ENCODE results near the gene F10. TPM values are rescaled to one million over a fixed set of nuclear protein-coding genes. Genes with fewer than 3 reads are reported as not detected.

The F10 gene
- polyA plus RNA-seq, 1 donor: 17.2 TPM

- no peak for DNase-seq
These were observed 53.7 kb downstream of the F10 start for GRCh38 chr13:113176280-113176679.

DNA sequence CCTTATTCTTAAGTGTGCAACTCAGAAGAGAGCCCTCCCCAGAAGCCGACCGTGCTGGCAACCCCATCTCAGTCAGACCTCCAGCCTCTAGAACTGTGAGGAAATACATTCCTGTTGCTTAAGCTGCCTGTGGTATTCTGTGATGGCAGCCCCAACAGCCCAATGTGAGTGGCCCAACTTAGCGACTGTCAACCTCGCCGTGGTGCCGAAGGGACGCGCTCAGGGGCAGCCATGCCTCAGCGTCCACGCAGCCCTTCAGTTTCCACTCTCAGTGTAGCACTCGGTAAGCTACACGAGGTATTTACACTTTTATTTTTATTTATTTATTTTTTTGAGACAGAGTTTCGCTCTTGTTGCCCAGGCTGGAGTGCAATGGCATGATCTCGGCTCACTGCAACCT is 54.2 kb downstream of the F10 start:
- DNase-seq: no peak

- no peak for DNase-seq
These were observed 55.7 kb downstream of the F10 start for GRCh38 chr13:113178070-113178895.

DNA sequence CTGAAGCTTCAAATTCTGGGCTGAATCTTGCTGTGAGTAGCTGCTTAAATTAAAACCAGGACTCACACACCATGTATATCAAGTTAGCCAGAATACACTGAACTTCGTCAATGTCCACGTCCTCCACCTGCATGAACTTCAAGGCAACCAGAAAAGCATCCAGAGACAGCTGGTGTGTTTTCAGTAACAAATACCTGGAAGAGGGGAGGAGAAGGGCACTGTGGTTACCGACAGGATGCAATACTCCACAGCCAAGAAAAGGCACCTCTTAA is 56.2 kb downstream of the F10 start:
- no peak for DNase-seq

- no peak for DNase-seq
These were observed 57.0 kb downstream of the F10 start for GRCh38 chr13:113179374-113180230.

GRCh38 chr13:113182046-113182445 is 59.4 kb downstream of the F10 start:
- DNase-seq: no peak

DNA sequence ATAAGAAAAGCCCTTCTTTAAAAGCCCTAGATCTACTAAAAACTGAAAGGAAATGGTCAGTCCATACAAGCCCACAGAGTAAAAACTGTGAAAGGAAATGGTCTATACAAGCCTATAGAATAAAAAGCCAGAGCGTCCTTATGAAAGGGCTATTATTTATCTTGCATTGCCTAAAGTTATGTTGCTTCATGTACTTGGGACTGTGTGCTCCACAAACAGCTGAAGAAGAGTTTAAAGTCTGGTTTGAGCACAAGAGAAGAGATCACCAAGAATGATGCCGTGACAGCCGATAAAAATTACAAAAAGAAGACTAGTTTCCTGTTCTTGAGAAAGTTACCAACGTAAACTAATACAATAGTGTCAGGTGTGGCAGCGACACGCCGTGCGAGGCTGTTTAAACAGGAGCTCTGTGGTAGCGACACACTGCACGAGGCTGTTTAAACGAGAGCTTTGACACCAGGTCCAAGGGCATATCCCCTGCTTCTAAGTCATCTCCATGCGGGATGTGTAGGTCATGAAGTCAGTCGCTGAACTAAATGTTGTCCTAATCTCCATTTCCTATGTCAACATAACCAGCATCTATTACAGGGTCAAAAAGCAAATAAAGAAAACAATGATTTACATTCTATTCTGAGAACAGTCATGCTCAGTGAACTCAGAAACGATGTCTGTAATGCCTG is 61.0 kb downstream of the F10 start:
- no peak for DNase-seq

DNA sequence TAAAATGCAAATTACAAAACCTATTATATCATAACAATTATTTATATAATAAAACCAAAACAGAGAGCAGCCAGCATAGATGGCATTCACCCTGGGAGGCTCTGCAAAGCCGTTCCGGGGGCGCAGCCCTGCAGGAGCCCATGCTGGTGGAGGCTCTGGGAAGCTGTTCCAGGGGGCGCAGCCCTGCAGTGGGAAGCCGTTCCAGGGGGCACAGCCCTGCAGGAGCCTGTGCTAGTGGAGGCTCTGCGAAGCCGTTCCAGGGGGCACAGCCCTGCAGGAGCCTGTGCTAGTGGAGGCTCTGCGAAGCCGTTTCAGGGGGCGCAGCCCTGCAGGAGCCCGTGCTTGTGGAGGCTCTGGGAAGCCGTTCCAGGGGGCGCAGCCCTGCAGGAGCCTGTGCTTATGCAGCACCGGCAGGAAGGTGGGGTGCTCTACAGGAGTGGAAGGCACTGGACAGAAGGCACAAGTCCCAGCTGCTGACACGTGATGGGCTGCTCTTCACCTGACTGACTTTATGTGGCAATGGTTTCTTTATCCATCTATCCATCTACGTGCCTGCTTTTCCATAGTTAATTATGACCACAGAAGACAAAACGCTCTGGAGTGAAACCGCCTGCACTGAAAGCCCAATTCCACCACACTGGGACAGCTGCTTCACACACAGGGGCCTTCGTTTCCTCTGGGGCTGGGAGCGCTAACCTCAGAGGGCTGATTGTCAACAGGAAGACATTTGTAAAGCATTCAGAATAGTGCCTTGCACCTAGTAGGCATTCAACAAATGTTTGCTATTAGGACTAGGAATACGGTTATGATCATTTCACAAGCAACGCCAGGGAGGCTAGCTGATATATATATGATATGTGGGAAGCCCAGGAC is 62.2 kb downstream of the F10 start:
- no peak for DNase-seq

DNA sequence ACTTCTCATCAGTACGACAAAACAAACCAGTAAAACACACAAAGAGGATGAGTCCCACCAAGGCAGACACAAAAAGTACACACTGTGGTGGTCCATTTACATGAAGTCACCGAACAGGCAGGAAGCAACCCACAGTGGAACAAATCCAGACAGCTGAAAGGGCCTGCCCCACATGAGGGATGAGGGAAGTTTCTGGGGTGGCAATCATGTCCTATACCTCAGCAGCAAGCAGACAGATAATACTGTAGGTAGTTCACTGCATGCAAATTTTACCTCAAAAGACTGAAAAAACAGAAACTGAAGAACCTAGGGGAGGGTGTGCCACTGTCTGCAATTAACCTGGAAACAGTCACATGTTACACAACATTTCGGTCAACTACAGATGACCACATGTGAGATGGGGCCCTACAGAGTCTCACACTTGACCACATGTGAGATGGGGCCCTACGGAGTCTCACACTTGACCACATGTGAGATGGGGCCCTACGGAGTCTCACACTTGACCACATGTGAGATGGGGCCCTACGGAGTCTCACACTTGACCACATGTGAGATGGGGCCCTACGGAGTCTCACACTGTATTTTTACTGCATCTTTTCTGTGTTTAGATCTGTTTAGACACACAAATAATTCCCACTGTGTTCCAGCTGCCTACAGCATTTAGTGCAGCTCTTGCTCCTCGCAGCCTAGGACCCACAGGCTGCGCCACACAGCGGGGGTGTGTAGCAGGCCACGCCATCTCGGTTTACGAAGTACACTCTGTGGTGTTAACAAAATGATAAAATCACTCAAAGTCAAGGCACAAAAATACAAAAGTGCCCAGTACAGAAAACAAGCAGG is 63.7 kb downstream of the F10 start:
- DNase-seq: no peak

DNA sequence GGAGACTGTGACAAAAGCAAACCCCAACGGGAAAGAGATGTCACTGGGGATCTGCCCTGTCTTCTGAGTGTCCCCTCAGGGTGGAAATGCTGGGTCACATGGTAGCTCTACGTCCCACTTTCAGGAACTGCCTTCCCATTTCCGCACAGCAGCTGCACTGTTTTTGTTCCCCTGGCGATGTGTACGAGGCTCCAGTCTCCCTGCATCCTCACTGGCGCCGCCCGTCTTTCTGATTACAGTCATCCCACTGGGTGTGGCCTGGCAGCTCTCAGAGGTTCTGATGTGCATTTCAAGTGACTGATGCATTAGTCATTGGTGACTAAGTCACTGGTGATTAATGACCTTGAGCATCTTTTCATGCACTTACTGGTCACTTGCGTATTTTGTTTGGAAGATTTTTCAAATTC is 64.7 kb downstream of the F10 start:
- DNase-seq: no peak

DNA sequence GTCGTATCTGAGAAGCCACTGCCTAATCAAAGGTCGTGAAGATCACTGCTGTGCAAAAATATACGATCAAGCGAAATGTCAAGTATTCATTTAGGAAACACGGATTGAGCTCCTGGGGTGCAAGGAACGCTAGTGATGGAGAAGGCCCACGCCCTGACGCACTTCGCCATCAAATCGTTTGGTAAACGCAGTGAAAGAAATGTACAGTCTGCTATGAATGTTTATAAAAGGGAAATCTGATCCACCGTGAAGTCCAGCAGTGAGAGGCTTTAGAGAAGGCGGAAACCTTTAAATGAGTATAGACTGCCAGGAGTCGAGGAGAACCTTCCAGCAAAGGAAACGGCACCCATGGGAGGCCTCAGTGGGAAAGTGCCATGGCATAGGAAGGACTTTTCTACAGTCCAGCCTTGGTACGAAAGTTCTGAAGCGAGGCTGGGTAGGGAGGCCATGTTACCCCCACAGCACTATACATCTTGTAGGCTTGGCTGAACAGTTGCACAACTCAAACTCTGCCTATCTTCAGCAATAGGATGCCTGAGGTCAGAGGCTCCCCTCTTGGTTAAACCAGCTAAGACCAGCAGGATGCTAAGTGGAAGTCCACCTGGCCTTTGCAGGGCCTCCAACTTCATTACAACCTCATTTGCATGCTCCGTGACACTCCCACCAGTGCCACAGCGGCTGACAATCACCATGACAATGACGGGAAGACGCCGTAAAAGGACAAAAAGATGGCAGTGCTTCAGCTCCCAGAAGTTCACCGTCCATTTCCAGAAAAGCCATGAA is 65.5 kb downstream of the F10 start:
- no peak for DNase-seq

- no peak for DNase-seq
These were observed 67.6 kb downstream of the F10 start for GRCh38 chr13:113190181-113190580.

- DNase-seq: no peak
These were observed 69.7 kb downstream of the F10 start for GRCh38 chr13:113192279-113192678.

GRCh38 chr13:113192902-113193301 is 70.3 kb downstream of the F10 start:
- DNase-seq: no peak

GRCh38 chr13:113195360-113195759 is 72.8 kb downstream of the F10 start:
- no peak for DNase-seq

GRCh38 chr13:113196970-113197737 is 74.6 kb downstream of the F10 start:
- no peak for DNase-seq
